ENCODE measurements around the gene KIAA1755.

GRCh38 chr20:38299963-38300362 is 39.4 kb upstream of the KIAA1755 start:
- no peak for TF ChIP-seq CTCF (IDR thresholded peaks at IDR 0.05; ENCODE audit: low read depth, low read length)
- TF ChIP-seq EZH2phosphoT487 (IDR thresholded peaks at IDR 0.05; ENCODE audit: low read depth): no peak
